Left cardiac atrium (tissue), 4 donors: ENCODE results near the gene NRBP1. TPM values are rescaled to one million over a fixed set of nuclear protein-coding genes. Genes with fewer than 3 reads are reported as not detected.

Source experiments
- ATAC-seq, 2 donors: fragments of 200-7000 bp; cut with Tn5 transposase; one replicate each; pipeline ENCODE4 v1.9.1; 2020; ENCODE audit warnings: mild to moderate bottlenecking in 2 of 2, moderate library complexity in 2 of 2
- DNase-seq: peaks from one replicate; pipeline ENCODE4 v3.0.0-alpha.2; 2020
- intact Hi-C, 2 donors: fragments of 100-400 bp; cut with DNase I; formaldehyde crosslinking; loops; one replicate each; pipeline versions ENCODE4 v1.14.1 to v1.15.1; 2022 to 2023
- total RNA-seq, 2 donors: library from RNA; stranded (reverse); fragmentation: NEBNext Ultra II Directional; extraction: Animal tissue kit (Norgen Biotek cat#: 25700); gene quantifications; one replicate each; pipeline ENCODE4 v1.2.1, GENCODE V29; 2021
- donor health status: DM: no; HTN: yes; CAD: no.
- donor health status: DM: no; HTN: yes; CAD: no; lungs with severe emphysema.
- donor health status: DM: yes; HTN: yes; CAD: no.
- donor health status: Dilated cardiomyopathy.

The NRBP1 gene
- total RNA-seq, 2 donors from 2014 or later: 50.5 to 58.7 TPM

- DNase-seq: no peak
- intact Hi-C loops: no loop called here
- ATAC-seq: no peak
These were observed 43.5 kb downstream of the NRBP1 start for GRCh38 chr2:27471961-27472360.

GRCh38 chr2:27485496-27485895, 57.1 kb downstream of the NRBP1 start:
- intact Hi-C loops: no loop called here
- DNase-seq: no peak
- ATAC-seq: no peak

GRCh38 chr2:27489118-27489497, 60.7 kb downstream of the NRBP1 start:
- intact Hi-C loops: no loop called here
- DNase-seq (no peak), ATAC-seq (peak; percentile 4 to 25)

GRCh38 chr2:27489498-27490397, 61.3 kb downstream of the NRBP1 start, which contains the start of gene IFT172:
IFT172 (minus strand) TSS chr2:27489743; CDS start chr2:27489653, 90 bp downstream.
- DNase-seq (peak; percentile 100), ATAC-seq (peak; percentile 96 to 99)
- intact Hi-C loops: loop anchor here in 1 of 2 donors (10.0 kb wide), 1 partner anchor 95 kb away; the partner anchor contains the start of gene ZNF512

Other genes with a start within 250 kb of the NRBP1 start
- gene ATRAID, start 216.6 kb upstream of the NRBP1 start, total RNA-seq: 100 to 1,000 TPM; 106 to 125 TPM
- 10 to 100 TPM; 20.0 to 21.4 TPM for gene SLC5A6, start 216.4 kb upstream of the NRBP1 start, total RNA-seq
- gene CAD, start 211.3 kb upstream of the NRBP1 start, total RNA-seq: 10 to 100 TPM; 12.7 to 15.2 TPM
- 1 to 10 TPM; 4.8 to 5.7 TPM for gene SLC30A3, start 165.6 kb upstream of the NRBP1 start, total RNA-seq
- gene DNAJC5G, start 153.2 kb upstream of the NRBP1 start, total RNA-seq: under 1 TPM; 0.41 to 0.71 TPM
- 100 to 1,000 TPM in 1 of 2 donors, 10 to 100 TPM in 1; 92.1 to 105 TPM for gene TRIM54, start 146.2 kb upstream of the NRBP1 start, total RNA-seq
- 1 to 10 TPM; 1.2 to 1.6 TPM for gene UCN, start 120.2 kb upstream of the NRBP1 start, total RNA-seq
- gene MPV17, start 105.5 kb upstream of the NRBP1 start, total RNA-seq: 10 to 100 TPM; 52.7 to 60.9 TPM
- gene GTF3C2, start 71.9 kb upstream of the NRBP1 start, total RNA-seq: 10 to 100 TPM; 17.7 to 29.1 TPM
- 10 to 100 TPM; 32.1 to 40.0 TPM for gene EIF2B4, start 58.3 kb upstream of the NRBP1 start, total RNA-seq
- 10 to 100 TPM; 61.4 to 74.3 TPM for gene SNX17, start 58.0 kb upstream of the NRBP1 start, total RNA-seq
- gene ZNF513, start 47.9 kb upstream of the NRBP1 start, total RNA-seq: 10 to 100 TPM in 1 of 2 donors, 1 to 10 TPM in 1; 9.4 to 11.9 TPM
- gene PPM1G, start 19.0 kb upstream of the NRBP1 start, total RNA-seq: 10 to 100 TPM; 35.2 to 42.1 TPM
- not detected for gene KRTCAP3, start 13.8 kb downstream of the NRBP1 start, total RNA-seq
- gene IFT172, start 61.1 kb downstream of the NRBP1 start, total RNA-seq: 10 to 100 TPM; 19.0 to 20.5 TPM
- 10 to 100 TPM; 16.5 to 32.5 TPM for gene FNDC4, start 66.6 kb downstream of the NRBP1 start, total RNA-seq
- gene GCKR, start 68.2 kb downstream of the NRBP1 start, total RNA-seq: 1 to 10 TPM; 1.1 to 1.2 TPM
- 10 to 100 TPM; 20.0 to 20.8 TPM for gene ZNF512, start 154.4 kb downstream of the NRBP1 start, total RNA-seq
- gene CCDC121, start 200.4 kb downstream of the NRBP1 start, total RNA-seq: 1 to 10 TPM; 3.6 to 5.4 TPM
- 10 to 100 TPM; 19.7 to 20.6 TPM for gene GPN1, start 200.4 kb downstream of the NRBP1 start, total RNA-seq
- 10 to 100 TPM; 22.6 to 23.6 TPM for gene SUPT7L, start 235.0 kb downstream of the NRBP1 start, total RNA-seq
- 10 to 100 TPM; 16.5 to 20.7 TPM for gene SLC4A1AP, start 235.3 kb downstream of the NRBP1 start, total RNA-seq